Thyroid gland (tissue), 4 donors: ENCODE measurements around the gene PRMT3.

Experiments used
- POLR2A ChIP-seq, 2 donors: fragments of 450-650 bp; IDR thresholded peaks; one replicate each; pipeline ENCODE4 v1.6.1; 2017; ENCODE audit warnings: antibody characterized with exemption in 2 of 2, mild to moderate bottlenecking in 2 of 2, moderate library complexity in 1 of 2
- TF ChIP-seq, protein P1 (sequence below), 6 experiments: fragments of 200-600 bp in 3 of 6; fragments of 450-650 bp in 3 of 6; sonication (generic) in 3 of 6; IDR thresholded peaks; one replicate each; pipeline ENCODE4 v1.5.1; 2016 to 2019; ENCODE audit warnings: antibody characterized with exemption in 6 of 6, mild to moderate bottlenecking in 2 of 6, inconsistent platforms in 1 of 6, moderate library complexity in 1 of 6

DNA sequence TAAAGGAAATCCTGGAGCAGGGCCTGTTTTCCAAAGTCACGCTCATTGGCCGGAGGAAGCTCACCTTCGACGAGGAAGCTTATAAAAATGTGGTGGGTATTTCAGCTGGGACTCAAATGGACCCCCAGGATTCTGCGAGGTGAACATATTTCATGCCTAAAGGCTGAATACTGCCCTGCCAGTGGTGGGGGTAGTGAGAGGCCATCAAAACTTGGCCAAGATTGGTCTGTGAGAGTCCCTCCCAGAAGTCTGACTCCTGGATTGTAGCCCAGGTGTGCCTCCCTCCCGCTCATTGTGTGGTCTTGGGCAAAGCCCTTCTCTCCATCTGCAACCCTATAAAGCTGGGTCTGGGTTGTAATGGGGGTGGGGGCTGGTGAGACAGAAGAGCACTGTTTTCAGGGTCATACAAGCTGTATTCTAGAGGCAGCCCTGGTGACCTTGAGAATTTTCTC lies 23.1 kb upstream of the PRMT3 start:
- TF ChIP-seq, protein P1, sequence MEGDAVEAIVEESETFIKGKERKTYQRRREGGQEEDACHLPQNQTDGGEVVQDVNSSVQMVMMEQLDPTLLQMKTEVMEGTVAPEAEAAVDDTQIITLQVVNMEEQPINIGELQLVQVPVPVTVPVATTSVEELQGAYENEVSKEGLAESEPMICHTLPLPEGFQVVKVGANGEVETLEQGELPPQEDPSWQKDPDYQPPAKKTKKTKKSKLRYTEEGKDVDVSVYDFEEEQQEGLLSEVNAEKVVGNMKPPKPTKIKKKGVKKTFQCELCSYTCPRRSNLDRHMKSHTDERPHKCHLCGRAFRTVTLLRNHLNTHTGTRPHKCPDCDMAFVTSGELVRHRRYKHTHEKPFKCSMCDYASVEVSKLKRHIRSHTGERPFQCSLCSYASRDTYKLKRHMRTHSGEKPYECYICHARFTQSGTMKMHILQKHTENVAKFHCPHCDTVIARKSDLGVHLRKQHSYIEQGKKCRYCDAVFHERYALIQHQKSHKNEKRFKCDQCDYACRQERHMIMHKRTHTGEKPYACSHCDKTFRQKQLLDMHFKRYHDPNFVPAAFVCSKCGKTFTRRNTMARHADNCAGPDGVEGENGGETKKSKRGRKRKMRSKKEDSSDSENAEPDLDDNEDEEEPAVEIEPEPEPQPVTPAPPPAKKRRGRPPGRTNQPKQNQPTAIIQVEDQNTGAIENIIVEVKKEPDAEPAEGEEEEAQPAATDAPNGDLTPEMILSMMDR (IDR thresholded peaks at IDR 0.05) = no peak
- peak in 1 of 2 donors; percentile 43 for TF ChIP-seq POLR2A (IDR thresholded peaks at IDR 0.05)
